ENCODE results near the gene TRIM52. TPM values are rescaled to one million over a fixed set of nuclear protein-coding genes. Genes with fewer than 3 reads are reported as not detected.
"Not testable (repeated sequence)": the region's sequence is repeated elsewhere in the genome, so short reads cannot be mapped to it uniquely, and the experiment has no call there.

Gene TRIM52
- polyA plus RNA-seq, 1 donor, result 33.0 TPM

DNA sequence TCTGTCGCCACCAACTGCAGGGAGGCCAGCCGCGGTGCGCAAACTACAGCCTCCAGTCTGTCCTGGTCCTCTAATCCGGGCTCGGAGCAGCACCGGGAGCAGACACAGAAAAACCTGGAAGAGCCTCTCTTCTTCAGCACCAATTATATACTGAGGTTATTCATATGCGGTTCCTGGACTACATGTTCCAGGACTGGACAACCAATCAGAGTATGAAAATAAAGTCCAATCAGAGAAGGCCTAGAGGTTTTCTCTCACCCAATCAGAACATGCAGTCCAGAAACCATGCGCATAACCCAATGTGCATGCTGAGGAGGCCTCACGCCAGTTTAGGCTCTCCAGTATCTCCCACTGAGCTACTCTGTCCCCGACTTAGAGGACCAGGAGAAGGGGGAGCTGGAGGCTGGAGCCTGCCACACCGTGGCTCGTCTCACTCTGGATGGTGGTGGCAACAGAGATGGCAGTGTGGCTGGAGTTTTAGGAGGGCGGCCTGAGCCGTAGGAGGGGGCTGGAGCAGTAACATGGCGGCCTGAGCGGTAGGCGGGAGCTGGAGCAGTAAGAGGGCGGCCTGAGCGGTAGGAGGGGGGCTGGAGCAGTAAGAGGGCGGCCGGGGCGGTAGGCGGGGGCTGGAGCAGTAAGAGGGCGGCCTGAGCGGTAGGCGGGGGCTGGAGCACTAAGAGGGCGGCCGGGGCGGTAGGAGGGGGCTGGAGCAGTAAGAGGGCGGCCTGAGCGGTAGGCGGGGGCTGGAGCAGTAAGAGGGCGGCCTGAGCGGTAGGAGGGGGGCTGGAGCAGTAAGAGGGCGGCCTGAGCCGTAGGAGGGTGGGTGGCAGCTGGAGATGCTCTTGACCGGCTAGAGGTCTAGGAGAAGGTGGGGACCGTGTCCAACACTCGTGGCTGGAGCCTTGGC is 20.4 kb upstream of the TRIM52 start:
- Histone ChIP-seq H3K9me3 (ENCODE audit: control insufficient read depth, low read depth, low read length) (no peaks in the 10 kb centered on the region), H3K4me3 (ENCODE audit: low read length) (no peak overlapping the region), H3K27ac (ENCODE audit: low read length) (no peak overlapping the region), H3K27me3 (ENCODE audit: control insufficient read depth, insufficient read depth, low read length) (no peaks in the 10 kb centered on the region), H3K36me3 (ENCODE audit: control insufficient read depth, insufficient read depth, low read length) (no peaks in the 10 kb centered on the region), H3K4me1 (ENCODE audit: control insufficient read depth, insufficient read depth, low read length) (no peaks in the 10 kb centered on the region)
- no CpG with 5 or more reads among the region's 40 CpGs for WGBS (ENCODE audit: insufficient coverage, low lambda C conversion rate)
- DNase-seq, result no peak

GRCh38 chr5:181280251-181280762 is 19.4 kb upstream of the TRIM52 start:
- no peak for DNase-seq
- Histone ChIP-seq H3K36me3 (ENCODE audit: control insufficient read depth, insufficient read depth, low read length) (no peaks in the 10 kb centered on the region), H3K4me1 (ENCODE audit: control insufficient read depth, insufficient read depth, low read length) (no peaks in the 10 kb centered on the region), H3K27ac (ENCODE audit: low read length) (no peak overlapping the region), H3K9me3 (ENCODE audit: control insufficient read depth, low read depth, low read length) (no peaks in the 10 kb centered on the region), H3K27me3 (ENCODE audit: control insufficient read depth, insufficient read depth, low read length) (no peaks in the 10 kb centered on the region), H3K4me3 (ENCODE audit: low read length) (no peak overlapping the region)
- WGBS (ENCODE audit: insufficient coverage, low lambda C conversion rate), result 86% methylated on average over 7 of the region's 7 CpGs

DNA sequence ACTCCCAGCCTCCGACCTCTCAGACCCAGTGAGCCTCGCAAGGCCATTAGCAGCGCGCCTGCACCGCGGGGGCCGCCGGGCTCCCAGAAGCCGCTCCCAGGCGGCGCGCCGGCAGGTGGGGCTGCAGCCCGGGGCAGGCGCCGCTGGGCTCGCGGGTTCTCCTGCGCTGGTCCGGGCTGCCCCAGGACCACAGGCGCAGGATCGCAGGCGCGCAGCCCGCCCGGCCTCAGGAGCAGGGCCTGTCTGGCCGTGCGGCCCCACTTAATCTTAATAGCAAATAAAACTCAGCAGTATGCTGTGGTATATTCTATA is 12.4 kb upstream of the TRIM52 start:
- peak in 1 of 2 donors; percentile 45 for DNase-seq
- not testable (repeated sequence) for H3K27me3 ChIP-seq (ENCODE audit: control insufficient read depth, insufficient read depth, low read length); H3K36me3 ChIP-seq (ENCODE audit: control insufficient read depth, insufficient read depth, low read length); H3K4me3 ChIP-seq (ENCODE audit: low read length); H3K27ac ChIP-seq (ENCODE audit: low read length); H3K9me3 ChIP-seq (ENCODE audit: control insufficient read depth, low read depth, low read length); H3K4me1 ChIP-seq (ENCODE audit: control insufficient read depth, insufficient read depth, low read length)
- no CpG with 5 or more reads among the region's 28 CpGs for WGBS (ENCODE audit: insufficient coverage, low lambda C conversion rate)

GRCh38 chr5:181271081-181271480 is 10.1 kb upstream of the TRIM52 start:
- Histone ChIP-seq H3K4me3 (ENCODE audit: low read length) (no peak overlapping the region), H3K9me3 (ENCODE audit: control insufficient read depth, low read depth, low read length) (no peaks in the 10 kb centered on the region), H3K36me3 (ENCODE audit: control insufficient read depth, insufficient read depth, low read length) (no peaks in the 10 kb centered on the region), H3K27me3 (ENCODE audit: control insufficient read depth, insufficient read depth, low read length) (no peaks in the 10 kb centered on the region), H3K4me1 (ENCODE audit: control insufficient read depth, insufficient read depth, low read length) (no peaks in the 10 kb centered on the region), H3K27ac (ENCODE audit: low read length) (no peak overlapping the region)
- DNase-seq, result no peak
- WGBS (ENCODE audit: insufficient coverage, low lambda C conversion rate), result no CpG with 5 or more reads among the region's 3 CpGs

DNA sequence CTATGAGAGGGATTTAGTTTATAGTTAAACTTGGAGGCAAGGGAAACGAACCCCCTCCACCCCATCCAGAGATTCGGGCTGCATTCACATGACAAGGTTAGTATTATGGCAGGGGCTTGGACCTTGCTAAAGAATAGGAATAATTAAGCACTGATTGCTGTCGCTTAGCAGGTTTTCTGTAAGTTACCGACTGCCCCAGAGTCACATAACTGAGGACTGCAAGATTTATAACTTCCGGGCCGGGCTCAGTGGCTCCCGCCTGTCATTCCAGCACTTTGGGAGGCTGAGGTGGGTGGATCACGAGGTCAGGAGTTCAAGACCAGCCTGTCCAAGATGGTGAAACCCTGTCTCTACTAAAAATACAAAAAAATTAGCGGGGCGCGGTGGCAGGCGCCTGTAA is 7.0 kb upstream of the TRIM52 start:
- H3K27ac ChIP-seq (ENCODE audit: low read length); H3K27me3 ChIP-seq (ENCODE audit: control insufficient read depth, insufficient read depth, low read length): not testable (repeated sequence)
- no CpG with 5 or more reads among the region's 12 CpGs for WGBS (ENCODE audit: insufficient coverage, low lambda C conversion rate)

DNA sequence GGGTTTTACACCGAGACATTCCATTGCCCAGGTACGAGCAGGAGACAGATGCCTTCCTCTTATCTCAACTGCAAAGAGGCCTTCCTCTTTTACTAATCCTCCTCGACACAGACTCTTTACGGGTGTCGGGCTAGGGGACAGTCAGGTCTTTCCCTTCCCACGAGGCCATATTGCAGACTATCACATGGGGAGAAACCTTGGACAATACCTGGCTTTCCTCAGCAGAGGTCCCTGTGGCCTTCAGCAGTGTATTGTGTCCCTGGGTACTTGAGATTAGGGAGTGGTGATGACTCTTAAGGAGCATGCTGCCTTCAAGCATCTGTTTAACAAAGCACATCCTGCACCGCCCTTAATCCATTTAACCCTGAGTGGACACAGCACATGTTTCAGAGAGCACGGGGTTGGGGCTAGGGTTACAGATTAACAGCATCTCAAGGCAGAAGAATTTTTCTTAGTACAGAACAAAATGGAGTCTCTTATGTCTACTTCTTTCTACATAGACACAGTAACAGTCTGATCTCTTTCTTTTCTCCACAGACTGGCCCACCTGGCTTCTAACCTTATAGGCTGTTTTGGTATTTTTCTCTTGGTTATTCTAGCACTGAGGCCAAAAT is 6.5 kb upstream of the TRIM52 start:
- WGBS (ENCODE audit: insufficient coverage, low lambda C conversion rate), result no CpG with 5 or more reads among the region's 8 CpGs
- not testable (repeated sequence) for H3K27me3 ChIP-seq (ENCODE audit: control insufficient read depth, insufficient read depth, low read length); H3K4me3 ChIP-seq (ENCODE audit: low read length); H3K27ac ChIP-seq (ENCODE audit: low read length); H3K4me1 ChIP-seq (ENCODE audit: control insufficient read depth, insufficient read depth, low read length); H3K9me3 ChIP-seq (ENCODE audit: control insufficient read depth, low read depth, low read length)
- H3K36me3 ChIP-seq (ENCODE audit: control insufficient read depth, insufficient read depth, low read length), result peaks cover 10% of the 10 kb centered on the region
- DNase-seq, result peak in 1 of 2 donors; percentile 9

More for the DNA sequence above, 7.0 kb upstream of the TRIM52 start:
- not testable (repeated sequence) for DNase-seq; H3K9me3 ChIP-seq (ENCODE audit: control insufficient read depth, low read depth, low read length); H3K4me3 ChIP-seq (ENCODE audit: low read length); H3K4me1 ChIP-seq (ENCODE audit: control insufficient read depth, insufficient read depth, low read length)
- peaks cover 10% of the 10 kb centered on the region for H3K36me3 ChIP-seq (ENCODE audit: control insufficient read depth, insufficient read depth, low read length)

DNA sequence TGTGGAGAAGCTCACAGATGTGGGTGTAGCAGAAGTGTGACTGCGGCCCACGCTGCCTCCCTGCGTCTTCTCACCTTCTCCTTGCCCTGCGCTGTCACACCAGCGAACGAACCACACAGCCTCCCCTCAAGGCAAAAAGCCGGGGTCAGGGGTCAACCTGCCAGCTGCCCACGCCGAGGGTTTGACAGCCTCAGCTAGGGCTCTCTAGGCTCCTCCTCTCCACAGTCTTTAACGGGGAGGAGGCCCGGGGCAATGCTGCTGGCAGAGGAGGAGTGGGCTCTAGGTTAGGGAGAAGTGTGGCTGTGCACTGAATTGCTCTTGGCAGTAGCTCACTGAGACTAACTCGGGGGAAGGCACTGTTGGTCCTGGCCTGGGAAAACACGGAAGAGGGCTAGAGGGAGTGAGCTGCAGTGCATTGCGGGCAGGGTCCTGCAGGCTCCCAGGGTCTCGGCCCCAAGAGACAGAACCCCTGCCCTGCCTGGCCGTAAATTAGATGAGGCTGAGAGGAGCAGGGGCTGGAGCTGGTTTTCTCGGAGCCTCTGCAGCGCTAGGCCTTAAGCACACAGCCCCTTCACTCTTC is 4.2 kb upstream of the TRIM52 start:
- no peak for DNase-seq
- no CpG with 5 or more reads among the region's 18 CpGs for WGBS (ENCODE audit: insufficient coverage, low lambda C conversion rate)
- H3K36me3 ChIP-seq (ENCODE audit: control insufficient read depth, insufficient read depth, low read length), result peaks cover 10% of the 10 kb centered on the region
- H3K27me3 ChIP-seq (ENCODE audit: control insufficient read depth, insufficient read depth, low read length), result no peaks in the 10 kb centered on the region
- no peak overlapping the region for H3K27ac ChIP-seq (ENCODE audit: low read length)
- no peaks in the 10 kb centered on the region for H3K4me1 ChIP-seq (ENCODE audit: control insufficient read depth, insufficient read depth, low read length)
- no peaks in the 10 kb centered on the region for H3K9me3 ChIP-seq (ENCODE audit: control insufficient read depth, low read depth, low read length)
- no peak overlapping the region for H3K4me3 ChIP-seq (ENCODE audit: low read length)

DNA sequence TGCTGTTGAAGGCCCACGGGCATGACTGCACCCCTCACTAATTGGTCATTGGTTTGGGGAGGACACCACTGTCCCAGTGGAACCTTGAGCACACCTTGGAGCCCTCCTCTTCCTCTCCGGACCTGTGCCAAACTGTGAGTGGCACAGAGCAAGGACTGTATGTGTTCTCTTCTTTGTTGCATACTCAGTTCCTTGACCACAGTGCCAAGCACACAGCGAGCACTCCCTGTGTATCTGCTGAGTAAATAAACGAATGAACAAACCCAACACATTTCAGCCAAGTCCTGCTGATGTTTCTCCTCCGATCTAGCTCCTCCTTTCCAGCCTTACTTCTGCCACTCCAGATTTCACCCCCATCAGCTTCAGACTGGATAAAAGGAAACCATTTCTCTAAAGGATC is 2.7 kb upstream of the TRIM52 start:
- H3K9me3 ChIP-seq (ENCODE audit: control insufficient read depth, low read depth, low read length), result no peaks in the 10 kb centered on the region
- no peak overlapping the region for H3K4me3 ChIP-seq (ENCODE audit: low read length)
- WGBS (ENCODE audit: insufficient coverage, low lambda C conversion rate), result 88% methylated on average over 3 of the region's 5 CpGs
- no peak overlapping the region for H3K27ac ChIP-seq (ENCODE audit: low read length)
- DNase-seq, result no peak
- H3K36me3 ChIP-seq (ENCODE audit: control insufficient read depth, insufficient read depth, low read length), result peaks cover 10% of the 10 kb centered on the region
- peaks cover 7% of the 10 kb centered on the region for H3K4me1 ChIP-seq (ENCODE audit: control insufficient read depth, insufficient read depth, low read length)
- no peaks in the 10 kb centered on the region for H3K27me3 ChIP-seq (ENCODE audit: control insufficient read depth, insufficient read depth, low read length)

DNA sequence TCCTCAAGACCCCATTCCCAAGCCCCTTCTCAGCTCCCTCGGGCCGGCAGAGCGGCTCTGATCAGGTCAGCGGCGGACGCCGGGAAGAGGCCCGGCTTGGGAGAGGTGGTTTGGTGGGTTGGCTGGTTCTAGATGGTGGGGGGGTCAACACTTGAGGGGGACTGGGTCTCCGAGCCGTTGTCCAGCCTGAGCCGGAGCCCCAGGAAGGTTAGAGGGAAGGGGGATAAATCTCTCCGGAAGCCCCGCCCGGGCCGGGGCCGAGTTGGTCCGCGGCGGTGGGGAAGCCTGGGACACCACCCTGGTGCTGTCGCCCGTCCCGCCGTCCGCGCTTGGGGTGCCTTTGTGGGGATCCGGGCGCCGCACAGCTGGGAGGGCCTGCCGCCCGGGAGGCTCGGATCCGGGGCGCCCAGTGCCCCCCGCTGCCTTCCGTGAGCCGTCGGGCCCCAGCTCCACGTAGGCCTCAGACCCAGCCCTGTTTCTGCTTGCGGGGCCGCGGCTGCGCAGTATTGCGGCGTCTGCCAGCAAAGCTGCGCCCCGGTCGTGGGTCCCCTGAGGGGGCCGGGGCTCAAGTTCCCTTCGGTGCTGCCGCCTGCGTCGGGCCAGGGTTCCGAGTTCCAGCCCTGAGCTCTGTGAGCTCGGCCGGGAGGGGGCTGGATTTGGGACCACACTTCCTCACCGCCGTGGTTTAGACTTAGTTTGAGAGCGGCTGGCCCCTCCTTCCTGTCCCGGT is 542 bp upstream of the TRIM52 start:
- peak; percentile 68 to 93 for DNase-seq
- peaks cover 15% of the 10 kb centered on the region for H3K36me3 ChIP-seq (ENCODE audit: control insufficient read depth, insufficient read depth, low read length)
- H3K4me1 ChIP-seq (ENCODE audit: control insufficient read depth, insufficient read depth, low read length), result peaks cover 7% of the 10 kb centered on the region
- no peaks in the 10 kb centered on the region for H3K27me3 ChIP-seq (ENCODE audit: control insufficient read depth, insufficient read depth, low read length)
- H3K9me3 ChIP-seq (ENCODE audit: control insufficient read depth, low read depth, low read length), result no peaks in the 10 kb centered on the region
- no CpG with 5 or more reads among the region's 59 CpGs for WGBS (ENCODE audit: insufficient coverage, low lambda C conversion rate)
- H3K27ac ChIP-seq (ENCODE audit: low read length), result peak overlapping the region; percentile 98
- H3K4me3 ChIP-seq (ENCODE audit: low read length), result peak overlapping the region; percentile 97

Measured in large intestine (tissue), 3 donors.